ENCODE measurements around the gene GABBR2. TPM values are rescaled to one million over a fixed set of nuclear protein-coding genes. Genes with fewer than 3 reads are reported as not detected.

Gene GABBR2
- total RNA-seq, 3 donors from 2014 or later, result not detected

DNA sequence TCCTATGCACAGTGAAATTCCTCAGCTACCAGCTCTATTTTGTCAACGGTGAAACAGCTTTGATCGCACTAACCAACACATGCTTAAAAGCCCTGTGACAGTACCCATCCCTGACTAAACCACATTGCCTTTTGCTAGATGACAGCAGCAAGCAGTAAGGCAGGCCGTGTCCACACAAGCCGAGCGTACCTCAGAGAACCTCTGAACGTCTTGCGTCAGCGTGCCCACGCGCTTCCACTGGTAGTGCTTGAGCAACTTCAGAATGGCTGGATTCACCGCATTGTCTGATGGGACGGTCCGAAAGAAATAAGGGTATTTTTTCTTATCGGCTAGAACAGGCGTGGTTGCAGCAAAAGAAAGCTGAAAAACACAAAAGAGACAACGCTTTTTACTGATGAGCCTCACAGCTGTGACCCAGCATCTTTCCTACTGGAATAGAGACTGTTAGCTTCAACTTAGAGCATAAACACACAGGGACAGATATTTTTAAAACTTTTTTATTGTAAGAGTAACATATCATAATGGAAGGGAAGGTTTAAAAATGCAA, 167.0 kb downstream of the GABBR2 start:
- DNase-seq (ENCODE audit: low spot score in 2 of 2), result no peak
- Histone ChIP-seq H3K27ac (no peak overlapping the region), H3K4me1 (no peaks in the 10 kb centered on the region), H3K27me3 (no peaks in the 10 kb centered on the region), H3K4me3 (no peak overlapping the region), H3K36me3 (no peaks in the 10 kb centered on the region), H3K9me3 (peaks cover 0 to under 1% of the 10 kb centered on the region in 2 donors)
- intact Hi-C loops (cut with DNase I; ENCODE audit: low total_unique reads), result no loop called here
- TF ChIP-seq, protein P1, sequence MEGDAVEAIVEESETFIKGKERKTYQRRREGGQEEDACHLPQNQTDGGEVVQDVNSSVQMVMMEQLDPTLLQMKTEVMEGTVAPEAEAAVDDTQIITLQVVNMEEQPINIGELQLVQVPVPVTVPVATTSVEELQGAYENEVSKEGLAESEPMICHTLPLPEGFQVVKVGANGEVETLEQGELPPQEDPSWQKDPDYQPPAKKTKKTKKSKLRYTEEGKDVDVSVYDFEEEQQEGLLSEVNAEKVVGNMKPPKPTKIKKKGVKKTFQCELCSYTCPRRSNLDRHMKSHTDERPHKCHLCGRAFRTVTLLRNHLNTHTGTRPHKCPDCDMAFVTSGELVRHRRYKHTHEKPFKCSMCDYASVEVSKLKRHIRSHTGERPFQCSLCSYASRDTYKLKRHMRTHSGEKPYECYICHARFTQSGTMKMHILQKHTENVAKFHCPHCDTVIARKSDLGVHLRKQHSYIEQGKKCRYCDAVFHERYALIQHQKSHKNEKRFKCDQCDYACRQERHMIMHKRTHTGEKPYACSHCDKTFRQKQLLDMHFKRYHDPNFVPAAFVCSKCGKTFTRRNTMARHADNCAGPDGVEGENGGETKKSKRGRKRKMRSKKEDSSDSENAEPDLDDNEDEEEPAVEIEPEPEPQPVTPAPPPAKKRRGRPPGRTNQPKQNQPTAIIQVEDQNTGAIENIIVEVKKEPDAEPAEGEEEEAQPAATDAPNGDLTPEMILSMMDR (IDR thresholded peaks at IDR 0.05), result no peak
- TF ChIP-seq POLR2AphosphoS5 (IDR thresholded peaks at IDR 0.05) (no peak), POLR2A (IDR thresholded peaks at IDR 0.05) (no peak)

DNA sequence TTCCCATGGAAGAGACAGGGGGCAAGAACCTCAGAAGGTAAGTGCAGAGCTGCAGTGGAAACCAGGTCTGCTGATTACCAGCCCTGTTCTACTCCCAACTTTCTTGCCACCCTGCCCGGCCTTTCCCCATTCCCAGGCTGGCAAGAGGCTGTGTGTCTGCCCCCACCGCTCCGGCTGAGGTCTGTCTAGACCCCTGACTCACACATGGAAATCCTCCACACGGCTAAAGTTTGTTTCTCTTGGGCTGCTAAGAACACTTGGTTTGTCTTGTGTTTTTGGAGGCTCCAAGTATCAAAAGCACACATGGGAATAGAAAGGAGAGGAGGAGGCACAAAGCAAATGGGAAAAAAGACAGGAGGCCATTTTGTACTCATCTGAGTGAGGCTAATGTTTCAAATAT, 168.3 kb downstream of the GABBR2 start:
- no peak for DNase-seq (ENCODE audit: low spot score in 2 of 2)
- H3K27ac ChIP-seq, result no peak overlapping the region
- H3K4me1 ChIP-seq, result no peaks in the 10 kb centered on the region

DNA sequence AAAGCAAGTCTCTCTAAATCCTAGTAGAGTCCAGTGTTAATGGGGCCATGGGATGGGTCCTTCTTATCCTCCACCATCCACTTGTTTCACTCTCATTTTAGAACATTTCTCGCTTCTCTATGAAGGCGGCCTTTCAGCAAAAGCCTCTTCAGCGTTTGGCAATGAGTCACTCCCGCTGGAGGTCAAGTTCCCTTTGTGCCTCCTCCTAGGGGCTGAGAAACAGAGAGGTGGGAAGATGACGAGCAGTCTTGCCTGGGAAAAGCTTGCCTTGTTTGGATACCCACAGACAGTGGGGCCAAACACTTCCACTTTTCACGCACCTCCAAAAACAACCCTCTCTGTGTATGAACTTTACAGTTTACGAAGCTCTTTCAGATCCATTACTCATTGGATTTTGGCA, 168.8 kb downstream of the GABBR2 start:
- Histone ChIP-seq H3K4me1 (no peaks in the 10 kb centered on the region), H3K27me3 (no peaks in the 10 kb centered on the region), H3K27ac (no peak overlapping the region), H3K36me3 (no peaks in the 10 kb centered on the region), H3K4me3 (no peak overlapping the region), H3K9me3 (peaks cover 0 to 2% of the 10 kb centered on the region in 2 donors)
- intact Hi-C loops (cut with DNase I; ENCODE audit: low total_unique reads), result no loop called here
- DNase-seq (ENCODE audit: low spot score in 2 of 2), result no peak
- TF ChIP-seq, protein P1 (IDR thresholded peaks at IDR 0.05), result no peak
- TF ChIP-seq POLR2AphosphoS5 (IDR thresholded peaks at IDR 0.05), result no peak
- TF ChIP-seq POLR2A (IDR thresholded peaks at IDR 0.05), result no peak

More for the DNA sequence above, 168.3 kb downstream of the GABBR2 start:
- no peaks in the 10 kb centered on the region for H3K36me3 ChIP-seq
- TF ChIP-seq POLR2A (IDR thresholded peaks at IDR 0.05), result no peak
- no peak for TF ChIP-seq POLR2AphosphoS5 (IDR thresholded peaks at IDR 0.05)
- TF ChIP-seq, protein P1 (IDR thresholded peaks at IDR 0.05), result no peak
- intact Hi-C loops (cut with DNase I; ENCODE audit: low total_unique reads), result no loop called here
- H3K27me3 ChIP-seq, result no peaks in the 10 kb centered on the region
- H3K4me3 ChIP-seq, result no peak overlapping the region
- H3K9me3 ChIP-seq, result peaks cover 0 to 2% of the 10 kb centered on the region in 2 donors

DNA sequence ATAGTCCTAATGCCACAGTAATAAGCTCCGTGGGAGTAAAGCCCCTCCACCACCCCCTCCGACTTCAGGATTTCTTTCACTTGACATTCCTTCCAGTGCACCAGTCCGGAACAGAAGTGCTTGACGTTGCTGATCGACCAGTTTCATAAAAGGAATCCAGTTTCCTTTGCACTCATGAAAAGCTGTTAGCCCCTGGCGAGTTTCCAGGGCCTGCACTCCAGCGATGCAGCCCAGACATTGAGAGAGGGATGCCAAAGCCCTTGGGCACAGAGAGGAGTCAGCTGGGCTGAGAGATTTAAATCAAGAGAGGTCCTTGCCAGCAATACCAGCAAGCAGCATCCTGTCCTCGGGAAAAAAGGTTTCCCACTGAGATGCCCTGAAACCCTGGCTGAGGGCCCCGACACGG, 170.1 kb downstream of the GABBR2 start:
- peaks cover 0 to 2% of the 10 kb centered on the region in 2 donors for H3K9me3 ChIP-seq
- TF ChIP-seq, protein P1 (IDR thresholded peaks at IDR 0.05), result no peak
- TF ChIP-seq POLR2AphosphoS5 (IDR thresholded peaks at IDR 0.05) (no peak), POLR2A (IDR thresholded peaks at IDR 0.05) (no peak)
- no peaks in the 10 kb centered on the region for H3K27me3 ChIP-seq
- no peak overlapping the region for H3K4me3 ChIP-seq
- H3K4me1 ChIP-seq, result no peaks in the 10 kb centered on the region
- no peak overlapping the region for H3K27ac ChIP-seq
- intact Hi-C loops (cut with DNase I; ENCODE audit: low total_unique reads), result no loop called here
- H3K36me3 ChIP-seq, result no peaks in the 10 kb centered on the region
- DNase-seq (ENCODE audit: low spot score in 2 of 2), result peak in 1 of 2 donors; percentile 23

DNA sequence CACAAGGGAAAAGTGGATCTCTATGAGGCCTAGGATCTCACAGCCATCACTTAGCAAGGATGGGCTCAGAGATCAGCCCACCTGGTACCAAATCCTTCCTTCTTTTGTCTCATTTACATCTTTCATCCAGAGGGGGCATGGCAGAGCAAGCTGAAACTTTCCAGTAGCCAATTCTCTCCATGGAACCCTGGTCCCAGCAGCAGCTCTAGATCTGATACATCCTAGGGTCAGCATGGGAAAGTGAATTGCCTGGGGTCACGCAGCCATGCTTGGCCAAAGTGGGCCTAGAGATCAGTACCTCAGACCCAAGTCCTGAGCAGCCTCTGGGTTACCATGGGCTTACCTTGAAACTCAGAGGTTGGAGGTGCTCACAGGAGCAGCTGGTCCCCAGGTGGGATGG, 170.5 kb downstream of the GABBR2 start:
- Histone ChIP-seq H3K36me3 (no peaks in the 10 kb centered on the region), H3K27me3 (no peaks in the 10 kb centered on the region), H3K27ac (no peak overlapping the region), H3K4me1 (no peaks in the 10 kb centered on the region), H3K9me3 (peaks cover 0 to 2% of the 10 kb centered on the region in 2 donors), H3K4me3 (no peak overlapping the region)
- intact Hi-C loops (cut with DNase I; ENCODE audit: low total_unique reads), result no loop called here
- DNase-seq (ENCODE audit: low spot score in 2 of 2), result no peak
- TF ChIP-seq POLR2AphosphoS5 (IDR thresholded peaks at IDR 0.05) (no peak), POLR2A (IDR thresholded peaks at IDR 0.05) (no peak)
- TF ChIP-seq, protein P1 (IDR thresholded peaks at IDR 0.05), result no peak

All from breast epithelium (tissue), 4 donors.